AG09319 (cell line): ENCODE results near the gene CLASRP.

Experiments used
- DNase-seq: peaks from one replicate; pipeline ENCODE4 v3.0.0-alpha.2; 2010; ENCODE audit warnings: low read depth; ENCODE audit errors: extremely low read depth
- CTCF ChIP-seq: IDR thresholded peaks from 2 replicates; pipeline ENCODE4 v1.5.1; 2011; ENCODE audit warnings: low read depth, mild to moderate bottlenecking, inconsistent platforms, low read length, moderate library complexity

CLASRP gene

GRCh38 chr19:45016388-45017314 is 22.2 kb upstream of the CLASRP start:
- peak; percentile 71 for TF ChIP-seq CTCF
- peak; percentile 51 for DNase-seq

GRCh38 chr19:45019187-45019586 is 19.7 kb upstream of the CLASRP start:
- no peak for TF ChIP-seq CTCF
- no peak for DNase-seq

GRCh38 chr19:45020071-45020470 is 18.8 kb upstream of the CLASRP start:
- no peak for TF ChIP-seq CTCF
- DNase-seq = no peak

- TF ChIP-seq CTCF = no peak
- no peak for DNase-seq
Measured at GRCh38 chr19:45021971-45022370, 16.9 kb upstream of the CLASRP start.

GRCh38 chr19:45023048-45023447 is 15.8 kb upstream of the CLASRP start:
- DNase-seq = no peak
- TF ChIP-seq CTCF = no peak

GRCh38 chr19:45025264-45025663 is 13.6 kb upstream of the CLASRP start:
- no peak for DNase-seq
- no peak for TF ChIP-seq CTCF

- DNase-seq = no peak
- no peak for TF ChIP-seq CTCF
Measured at GRCh38 chr19:45027371-45027770, 11.5 kb upstream of the CLASRP start.
